Left lung (tissue), 14 donors: ENCODE measurements around the gene CCDC74A. TPM values are rescaled to one million over a fixed set of nuclear protein-coding genes. Genes with fewer than 3 reads are reported as not detected.
"Not testable (repeated sequence)": the region's sequence is repeated elsewhere in the genome, so short reads cannot be mapped to it uniquely, and the experiment has no call there.

Experiments used
- ATAC-seq: fragments of 200-7000 bp; cut with Tn5 transposase; one replicate; pipeline ENCODE4 v1.9.1; 2020; ENCODE audit warnings: moderate library complexity
- DNase-seq, 4 donors: peaks; one replicate each; pipeline ENCODE4 v3.0.0-alpha.2; 2013 to 2020
- H3K27ac ChIP-seq, 2 donors: fragments of 200-600 bp; sonication (generic) in 1 of 2; one replicate each; pipeline versions ENCODE4 v1.5.0 to v1.8.0; 2020 to 2021
- H3K27me3 ChIP-seq, 2 donors: fragments of 200-600 bp; sonication (generic) in 1 of 2; one replicate each; pipeline versions ENCODE4 v1.5.0 to v1.8.0; 2020 to 2021
- H3K36me3 ChIP-seq, 2 donors: fragments of 200-600 bp; sonication (generic) in 1 of 2; one replicate each; pipeline versions ENCODE4 v1.5.0 to v1.8.0; 2020 to 2021
- H3K4me1 ChIP-seq, 2 donors: fragments of 200-600 bp; one replicate each; pipeline ENCODE4 v1.8.0; 2021
- H3K4me3 ChIP-seq, 2 donors: fragments of 200-600 bp; sonication (generic) in 1 of 2; one replicate each; pipeline versions ENCODE4 v1.5.0 to v1.8.0; 2020 to 2021; ENCODE audit warnings: mild to moderate bottlenecking in 1 of 2
- H3K9me3 ChIP-seq, 2 donors: fragments of 200-600 bp; sonication (generic) in 1 of 2; one replicate each; pipeline versions ENCODE4 v1.5.0 to v1.8.0; 2020 to 2021
- intact Hi-C, 2 donors: fragments of 100-400 bp; cut with DNase I; formaldehyde crosslinking; loops; one replicate each; pipeline versions ENCODE4 v1.11.2 to v1.14.2; 2022
- long read RNA-seq, 12 donors: library from polyadenylated mRNA in 2 of 12; unstranded in 2 of 12; transcript quantifications; one replicate each; pipeline ENCODE4 v2.0.0 and lab custom pipeline, GENCODE V29; 2019 to 2026
- polyA plus RNA-seq, 6 donors: library from polyadenylated mRNA; unstranded; fragments of 120-200 nt; gene quantifications; one replicate each; pipeline ENCODE4 v1.2.1, GENCODE V29; 2013; ENCODE audit not compliant: insufficient read length in 6 of 6
- total RNA-seq, 2 donors: library from RNA; stranded (reverse); fragmentation: NEBNext Ultra II Directional; extraction: Animal tissue kit (Norgen Biotek cat#: 25700); gene quantifications; one replicate each; pipeline ENCODE4 v1.2.1, GENCODE V29; 2021
- donor health status: DM: no; HTN: yes; CAD: no.
- donor health status: DM: no; HTN: no; CAD: no.

CCDC74A gene
- total RNA-seq (1 to 10 TPM; 2.7 to 4.4 TPM), polyA plus RNA-seq (10 to 100 TPM in 1 of 6 donors, 1 to 10 TPM in 5; 6.2 to 10.6 (median 9.1) TPM)
- long read RNA-seq, donor 1, partial matches to known transcripts = 0 of 1 reads
- long read RNA-seq, donor 1, other reads (novel, unspliced or antisense) = 0 of 1 reads
- long read RNA-seq, donor 2, partial matches to known transcripts = 0 of 4 reads
- long read RNA-seq, donor 2, other reads (novel, unspliced or antisense) = 0 of 4 reads
- long read RNA-seq, donor 3, partial matches to known transcripts = 0 of 3 reads
- long read RNA-seq, donor 3, other reads (novel, unspliced or antisense) = 0 of 3 reads
- long read RNA-seq, donor 4, partial matches to known transcripts = 1 of 9 reads
- long read RNA-seq, donor 4, other reads (novel, unspliced or antisense) = 3 of 9 reads
- long read RNA-seq, donor 5, partial matches to known transcripts = 0 of 4 reads
- long read RNA-seq, donor 5, other reads (novel, unspliced or antisense) = 0 of 4 reads
- long read RNA-seq, donor 6, partial matches to known transcripts = 0 of 1 reads
- long read RNA-seq, donor 6, other reads (novel, unspliced or antisense) = 0 of 1 reads
- long read RNA-seq, donor 7, partial matches to known transcripts = 0 of 4 reads
- long read RNA-seq, donor 7, other reads (novel, unspliced or antisense) = 0 of 4 reads
- long read RNA-seq, donor 8, partial matches to known transcripts = 0 of 4 reads
- long read RNA-seq, donor 8, other reads (novel, unspliced or antisense) = 0 of 4 reads
- long read RNA-seq, donor 9 = 0 reads
- long read RNA-seq, donor 10, transcript CCDC74A-202 (8 exons, 1,298 nt) = major isoform, 5 of 19 reads
- long read RNA-seq, donor 10, partial matches to known transcripts = 1 of 19 reads
- long read RNA-seq, donor 10, other reads (novel, unspliced or antisense) = 9 of 19 reads
- long read RNA-seq, donor 11, partial matches to known transcripts = 0 of 7 reads
- long read RNA-seq, donor 11, other reads (novel, unspliced or antisense) = 0 of 7 reads
- long read RNA-seq, donor 12 = 0 reads

DNA sequence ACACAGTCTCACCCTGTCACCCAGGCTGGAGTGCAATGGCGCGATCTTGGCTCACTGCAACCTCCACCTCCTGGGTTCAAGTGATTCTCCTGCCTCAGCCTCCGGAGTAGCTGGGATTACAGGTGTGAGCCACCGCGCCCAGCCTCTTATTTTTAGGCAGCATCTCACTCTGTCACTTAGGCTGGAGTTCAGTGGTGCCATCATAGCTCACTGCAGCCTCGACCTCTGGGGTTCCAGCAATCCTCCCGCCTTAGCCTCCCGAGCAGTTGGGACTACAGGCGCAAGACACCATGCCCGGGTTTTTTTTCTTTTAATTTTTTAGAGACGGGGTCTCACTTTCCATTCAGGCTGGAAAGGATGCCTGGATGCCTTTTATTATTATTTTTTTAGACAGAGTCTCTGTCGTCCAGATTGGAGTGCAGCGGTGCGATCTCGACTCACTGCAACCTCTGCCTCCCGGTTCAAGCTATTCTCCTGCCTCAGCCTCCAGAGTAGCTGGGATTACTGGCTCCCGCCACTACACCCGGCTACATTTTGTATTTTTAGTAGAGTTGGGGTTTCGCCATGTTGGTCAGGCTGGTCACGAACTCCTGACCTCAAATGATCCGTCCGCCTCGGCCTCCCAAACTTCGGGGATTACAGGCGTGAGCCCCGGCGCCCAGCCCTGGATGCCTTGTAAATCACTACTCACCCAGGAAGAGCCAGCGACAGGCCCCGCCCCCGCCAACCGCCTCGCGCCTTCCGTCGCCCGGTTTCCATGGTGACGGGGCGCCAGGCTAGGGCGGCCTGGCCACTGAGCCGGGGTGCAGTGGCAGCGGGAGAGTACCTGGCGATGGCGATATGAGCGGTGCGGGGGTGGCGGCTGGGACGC is at the start of gene CCDC74A:
CCDC74A (plus strand) TSS at position 758 of the 871 bp plus-strand sequence; CDS start at position 841, 83 bp downstream.
- H3K9me3 ChIP-seq, H3K4me1 ChIP-seq, intact Hi-C loops, H3K36me3 ChIP-seq, H3K27ac ChIP-seq: not testable (repeated sequence)
- ATAC-seq = peak; percentile 95
- DNase-seq = peak; percentile 14 to 92 (median 64)
- Histone ChIP-seq H3K27me3 (peaks cover 0 to 39% of the 10 kb centered on the region in 2 donors), H3K4me3 (peak within 1 kb of the TSS; percentile 25 to 31)

DNA sequence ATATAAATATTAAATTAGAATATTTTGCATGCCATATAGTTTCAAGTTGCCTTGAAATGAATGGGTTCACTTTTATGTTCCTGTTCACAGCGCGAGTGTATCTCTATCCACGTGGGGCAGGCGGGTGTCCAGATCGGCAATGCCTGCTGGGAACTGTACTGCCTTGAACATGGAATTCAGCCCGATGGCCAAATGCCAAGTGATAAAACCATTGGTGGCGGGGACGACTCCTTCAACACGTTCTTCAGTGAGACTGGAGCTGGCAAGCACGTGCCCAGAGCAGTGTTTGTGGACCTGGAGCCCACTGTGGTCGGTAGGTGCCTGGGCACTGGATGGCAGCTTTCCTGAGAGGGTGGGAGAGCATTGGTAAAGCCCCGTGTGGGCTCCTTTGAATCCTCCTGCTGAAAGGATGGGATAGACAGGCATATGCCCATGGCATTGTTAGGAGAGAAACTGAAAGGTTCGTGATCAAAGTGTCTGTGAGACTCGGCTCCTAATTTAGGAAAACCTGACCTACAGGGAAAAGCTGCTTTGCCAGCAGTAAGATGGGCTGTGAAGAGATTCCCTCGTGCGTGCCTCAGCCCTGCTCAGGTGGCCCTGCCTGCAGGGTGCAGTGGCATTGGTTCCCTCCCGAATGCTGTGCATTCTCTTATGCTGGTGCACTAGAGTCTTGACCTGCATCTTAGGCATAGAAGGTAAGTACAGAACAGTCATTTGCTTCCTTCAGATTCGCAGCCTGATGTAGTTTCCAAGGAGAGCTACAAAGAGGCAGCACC is 49.4 kb upstream of the CCDC74A start:
- H3K4me3 ChIP-seq, H3K27me3 ChIP-seq, H3K9me3 ChIP-seq, H3K4me1 ChIP-seq, H3K36me3 ChIP-seq, intact Hi-C loops, ATAC-seq, H3K27ac ChIP-seq, DNase-seq: not testable (repeated sequence)

DNA sequence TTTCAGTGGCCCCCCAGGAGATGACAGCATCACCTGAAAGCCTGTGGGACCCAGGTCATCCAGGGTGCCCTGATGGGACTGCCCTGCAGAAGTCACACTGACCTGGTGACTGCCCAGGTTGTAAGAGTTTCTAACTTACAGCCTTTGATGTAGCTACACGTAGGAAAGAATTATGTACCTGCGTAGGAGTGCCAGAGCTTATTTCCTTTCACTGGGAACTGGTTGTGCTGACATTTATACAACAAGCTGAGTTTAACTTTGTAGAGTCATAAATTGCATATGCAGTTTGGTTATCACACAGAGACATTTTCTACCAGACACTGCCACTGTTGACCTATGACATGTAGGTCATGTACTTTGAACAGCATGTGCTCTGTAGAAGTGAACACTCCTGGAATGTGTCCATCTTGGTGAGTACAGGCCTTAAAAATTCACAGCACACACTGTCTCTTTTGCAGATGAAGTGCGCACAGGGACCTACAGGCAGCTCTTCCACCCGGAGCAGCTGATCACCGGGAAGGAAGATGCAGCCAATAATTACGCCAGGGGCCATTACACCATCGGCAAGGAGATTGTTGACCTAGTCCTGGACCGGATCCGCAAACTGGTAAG is 48.7 kb upstream of the CCDC74A start:
- H3K4me1 ChIP-seq, H3K27ac ChIP-seq, H3K4me3 ChIP-seq, H3K9me3 ChIP-seq, DNase-seq, H3K27me3 ChIP-seq, ATAC-seq, intact Hi-C loops, H3K36me3 ChIP-seq: not testable (repeated sequence)

DNA sequence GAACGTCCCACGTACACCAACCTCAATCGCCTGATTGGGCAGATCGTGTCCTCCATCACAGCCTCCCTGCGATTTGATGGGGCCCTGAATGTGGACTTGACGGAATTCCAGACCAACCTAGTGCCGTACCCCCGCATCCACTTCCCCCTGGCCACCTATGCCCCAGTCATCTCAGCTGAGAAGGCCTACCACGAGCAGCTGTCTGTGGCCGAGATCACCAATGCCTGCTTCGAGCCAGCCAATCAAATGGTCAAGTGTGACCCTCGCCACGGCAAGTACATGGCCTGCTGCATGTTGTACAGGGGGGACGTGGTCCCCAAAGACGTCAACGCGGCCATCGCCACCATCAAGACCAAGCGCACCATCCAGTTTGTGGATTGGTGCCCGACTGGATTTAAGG is 47.3 kb upstream of the CCDC74A start:
- H3K4me1 ChIP-seq, H3K27ac ChIP-seq, intact Hi-C loops, H3K36me3 ChIP-seq, DNase-seq, H3K9me3 ChIP-seq, H3K4me3 ChIP-seq, ATAC-seq, H3K27me3 ChIP-seq: not testable (repeated sequence)

DNA sequence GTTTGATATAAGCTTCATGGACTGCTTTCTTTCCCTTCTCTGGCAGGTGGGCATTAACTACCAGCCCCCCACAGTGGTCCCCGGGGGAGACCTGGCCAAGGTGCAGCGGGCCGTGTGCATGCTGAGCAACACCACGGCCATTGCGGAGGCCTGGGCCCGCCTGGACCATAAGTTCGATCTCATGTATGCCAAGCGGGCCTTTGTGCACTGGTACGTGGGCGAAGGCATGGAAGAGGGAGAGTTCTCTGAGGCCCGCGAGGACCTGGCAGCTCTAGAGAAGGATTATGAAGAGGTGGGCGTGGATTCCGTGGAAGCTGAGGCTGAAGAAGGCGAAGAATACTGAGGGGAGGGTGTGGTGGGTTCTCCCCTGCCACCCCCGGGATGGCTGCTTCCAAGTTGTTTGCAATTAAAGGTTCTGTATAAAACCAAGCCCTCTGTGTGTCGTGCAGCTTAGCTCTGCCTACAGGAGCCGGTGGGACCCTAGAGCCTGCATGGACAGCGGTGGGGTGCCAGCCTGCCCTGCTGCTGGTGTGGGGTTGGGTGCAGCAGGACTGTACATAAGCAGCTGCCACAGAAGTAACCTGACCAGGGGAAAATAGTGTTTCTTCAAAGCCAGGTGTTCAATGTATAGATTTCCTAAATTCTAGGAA is 45.1 kb upstream of the CCDC74A start:
- ATAC-seq, H3K36me3 ChIP-seq, DNase-seq, H3K9me3 ChIP-seq, H3K4me1 ChIP-seq, H3K27ac ChIP-seq, H3K4me3 ChIP-seq, intact Hi-C loops, H3K27me3 ChIP-seq: not testable (repeated sequence)

DNA sequence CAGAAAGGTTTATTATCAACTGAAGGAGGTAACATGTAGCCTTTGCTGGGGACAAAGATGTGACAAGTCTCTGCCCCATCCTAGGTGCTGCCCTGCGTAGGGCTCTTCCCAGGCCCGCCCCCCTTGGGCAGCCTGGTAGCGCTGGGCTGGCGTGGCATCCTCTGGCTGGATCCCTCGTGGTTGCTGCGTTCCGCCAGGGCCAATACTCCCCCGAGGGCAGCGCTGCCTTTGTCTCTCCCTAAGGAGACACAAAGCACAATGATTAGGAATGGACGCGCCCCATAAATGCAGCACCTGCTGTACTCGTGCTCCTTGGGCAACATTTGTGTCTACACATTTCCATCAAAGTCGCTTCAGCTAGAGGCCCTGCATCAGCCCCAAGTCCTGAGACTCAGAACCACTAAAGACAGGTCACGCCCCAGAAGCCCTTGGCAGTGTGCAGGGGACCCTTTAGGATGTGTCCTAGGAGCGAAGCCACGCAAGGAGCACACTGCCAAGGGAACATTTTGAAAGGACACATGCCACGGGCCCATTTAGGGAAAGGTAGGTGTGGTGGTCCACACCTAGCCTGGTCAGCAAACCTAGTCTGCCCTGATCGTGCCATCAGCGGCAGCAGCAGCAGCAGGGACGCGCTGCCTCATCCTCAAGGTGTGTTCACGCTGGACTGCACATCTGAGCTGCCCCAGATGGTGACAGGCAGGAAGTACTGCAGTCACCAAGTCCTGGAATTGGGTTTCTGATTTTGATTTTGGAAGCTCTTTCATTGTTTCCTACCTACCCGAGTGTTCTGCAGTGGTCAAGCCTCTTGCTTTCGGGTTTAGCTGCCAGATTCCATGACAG is 43.5 kb upstream of the CCDC74A start:
- intact Hi-C loops = not testable (repeated sequence)

DNA sequence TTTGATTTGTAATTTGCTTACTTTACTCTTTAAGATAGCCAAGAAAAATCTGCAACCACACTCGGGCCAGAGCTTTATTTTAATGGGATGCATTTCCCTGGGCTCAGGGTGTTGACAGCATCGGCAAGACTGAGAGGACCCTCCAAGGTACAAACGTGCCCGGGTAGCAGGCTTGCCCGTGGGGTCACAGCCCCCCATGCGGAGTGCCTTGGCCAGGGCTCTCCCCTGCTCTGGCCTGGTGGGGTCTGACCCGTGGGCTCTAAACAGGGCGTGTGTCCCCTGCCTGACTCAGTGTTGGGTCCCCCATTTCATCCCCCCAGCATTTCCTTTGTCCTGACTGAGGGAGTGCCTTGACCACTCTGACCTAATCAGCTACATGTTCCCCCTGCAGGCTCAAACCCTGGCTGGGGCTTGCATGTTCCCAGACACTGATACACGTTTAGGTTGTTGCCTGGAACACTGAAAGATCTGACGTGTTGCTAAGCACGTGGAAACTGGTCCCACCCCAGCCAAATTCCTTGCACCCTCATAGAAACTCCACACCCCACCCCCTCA is 42.7 kb upstream of the CCDC74A start:
- intact Hi-C loops, H3K36me3 ChIP-seq, H3K9me3 ChIP-seq, H3K27ac ChIP-seq, ATAC-seq, DNase-seq, H3K27me3 ChIP-seq, H3K4me3 ChIP-seq, H3K4me1 ChIP-seq: not testable (repeated sequence)

More for the DNA sequence above, 43.5 kb upstream of the CCDC74A start:
- not testable (repeated sequence) for ATAC-seq, DNase-seq, H3K4me1 ChIP-seq, H3K36me3 ChIP-seq, H3K27ac ChIP-seq, H3K4me3 ChIP-seq, H3K9me3 ChIP-seq, H3K27me3 ChIP-seq

DNA sequence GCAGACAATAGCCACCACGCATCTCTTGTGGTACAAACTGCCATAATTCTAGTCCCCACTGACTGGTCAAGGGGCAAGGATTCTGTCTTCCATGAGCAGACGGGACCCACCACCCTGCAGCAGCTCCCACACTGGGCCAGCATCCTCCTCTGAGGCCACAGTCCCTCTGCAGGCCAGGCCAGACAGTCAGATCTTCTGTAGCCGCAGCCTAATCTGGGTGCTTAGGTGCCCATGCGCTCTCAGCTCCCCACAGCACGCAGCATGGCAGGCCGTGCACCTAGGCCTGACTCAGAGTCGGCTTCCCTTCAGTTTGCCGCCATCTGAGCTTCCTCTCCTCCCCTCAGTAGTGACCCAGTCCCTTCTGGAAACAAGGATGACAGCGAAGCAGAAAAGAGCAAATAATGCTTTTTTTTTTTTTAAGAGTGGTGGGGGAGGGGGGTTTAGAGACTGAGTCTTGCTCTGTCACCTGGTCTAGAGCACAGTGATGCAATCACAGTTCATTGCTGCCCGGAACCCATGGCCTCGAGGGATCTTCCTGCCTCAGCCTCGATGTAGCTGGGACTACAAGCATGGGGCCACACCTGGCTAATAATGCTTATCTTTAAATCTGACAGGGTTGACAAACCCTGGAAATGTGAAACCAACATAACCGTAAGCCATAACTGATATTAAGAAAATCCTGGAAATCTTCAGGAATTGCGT is 41.3 kb upstream of the CCDC74A start:
- DNase-seq, intact Hi-C loops, H3K4me3 ChIP-seq, H3K27ac ChIP-seq, H3K36me3 ChIP-seq, H3K27me3 ChIP-seq, H3K9me3 ChIP-seq, H3K4me1 ChIP-seq, ATAC-seq: not testable (repeated sequence)
